T-helper 2 cell (primary cell): ENCODE data around the gene CACNA2D3.

Experiments
- DNase-seq, 5 experiments: peaks; one replicate each; pipeline versions ENCODE4 v3.0.0 to v3.0.0-alpha.2; 2012 to 2022

The CACNA2D3 gene

GRCh38 chr3:54983266-54984099 is 861.1 kb downstream of the CACNA2D3 start:
- DNase-seq, result no peak

GRCh38 chr3:54985856-54986255 is 863.5 kb downstream of the CACNA2D3 start:
- no peak for DNase-seq

GRCh38 chr3:54986294-54986693 is 863.9 kb downstream of the CACNA2D3 start:
- DNase-seq, result no peak

- no peak for DNase-seq
Observed at GRCh38 chr3:54987719-54988118, 865.4 kb downstream of the CACNA2D3 start.

- DNase-seq, result no peak
Observed at GRCh38 chr3:54988302-54988837, 866.0 kb downstream of the CACNA2D3 start.

GRCh38 chr3:54988838-54989630 is 866.7 kb downstream of the CACNA2D3 start:
- DNase-seq, result no peak

- no peak for DNase-seq
Observed at GRCh38 chr3:54994111-54994513, 871.8 kb downstream of the CACNA2D3 start.

- no peak for DNase-seq
Observed at GRCh38 chr3:54999159-54999558, 876.8 kb downstream of the CACNA2D3 start.

GRCh38 chr3:54999811-55000210 is 877.5 kb downstream of the CACNA2D3 start:
- DNase-seq, result no peak

- DNase-seq, result no peak
Observed at GRCh38 chr3:55000546-55000945, 878.2 kb downstream of the CACNA2D3 start.

GRCh38 chr3:55000953-55001352 is 878.6 kb downstream of the CACNA2D3 start:
- DNase-seq, result no peak

- DNase-seq, result no peak
Observed at GRCh38 chr3:55002416-55002930, 880.1 kb downstream of the CACNA2D3 start.

- no peak for DNase-seq
Observed at GRCh38 chr3:55006244-55006676, 883.9 kb downstream of the CACNA2D3 start.

GRCh38 chr3:55007971-55008370 is 885.6 kb downstream of the CACNA2D3 start:
- no peak for DNase-seq

- DNase-seq, result no peak
Observed at GRCh38 chr3:55009372-55009771, 887.0 kb downstream of the CACNA2D3 start.

GRCh38 chr3:55012091-55012490 is 889.7 kb downstream of the CACNA2D3 start:
- no peak for DNase-seq

- no peak for DNase-seq
Observed at GRCh38 chr3:55013145-55013925, 891.0 kb downstream of the CACNA2D3 start.

GRCh38 chr3:55014081-55014480 is 891.7 kb downstream of the CACNA2D3 start:
- DNase-seq, result no peak

- no peak for DNase-seq
Observed at GRCh38 chr3:55014906-55015305, 892.6 kb downstream of the CACNA2D3 start.

GRCh38 chr3:55017876-55018275 is 895.5 kb downstream of the CACNA2D3 start:
- no peak for DNase-seq

GRCh38 chr3:55030938-55031337 is 908.6 kb downstream of the CACNA2D3 start:
- no peak for DNase-seq

GRCh38 chr3:55036883-55037577 is 914.7 kb downstream of the CACNA2D3 start:
- no peak for DNase-seq
